GM04504 (cell line): ENCODE data around the gene COLEC11.

Experiments
- DNase-seq: peaks from one replicate; pipeline ENCODE4 v3.0.0-alpha.2; 2012; ENCODE audit warnings: low read depth

COLEC11 gene

DNA sequence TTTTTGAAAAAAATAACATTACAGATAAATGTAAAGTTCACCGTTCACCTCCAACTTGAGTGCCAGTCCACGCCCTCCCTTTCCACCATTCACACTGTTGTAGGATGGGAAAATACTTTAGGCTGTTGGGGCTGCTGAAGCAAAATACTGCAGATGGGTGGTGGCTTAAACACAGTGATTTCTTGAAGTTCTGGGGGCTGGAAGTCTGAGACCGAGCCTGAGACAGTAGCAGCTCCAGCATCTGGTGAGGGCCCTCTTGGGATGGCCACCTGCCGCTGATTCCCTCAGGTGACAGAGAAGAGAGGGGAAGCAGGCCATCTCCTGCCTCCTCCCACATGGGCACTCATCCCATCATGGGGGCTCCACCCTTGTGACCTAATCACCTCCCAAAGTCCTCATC lies 80.8 kb downstream of the COLEC11 start:
- no peak for DNase-seq

DNA sequence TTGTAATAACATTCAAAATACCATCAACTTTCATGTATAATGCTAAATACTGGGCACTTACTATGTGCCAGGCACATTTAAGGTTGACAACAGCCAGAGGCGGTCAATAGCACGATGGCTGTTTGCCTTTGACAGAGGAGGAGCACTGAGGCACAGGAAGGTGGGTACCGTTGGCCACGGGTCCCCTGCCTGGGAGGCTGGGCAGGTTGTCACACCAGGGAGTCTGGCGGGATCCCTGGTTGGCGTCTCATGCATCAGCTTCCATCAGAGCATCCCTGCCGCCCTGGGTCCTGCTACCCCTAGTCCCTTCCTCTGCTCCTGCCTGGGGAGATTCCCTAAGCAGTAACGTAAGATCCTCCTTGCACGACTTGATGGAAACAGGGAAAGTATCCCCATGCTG lies 82.5 kb downstream of the COLEC11 start:
- DNase-seq = no peak

DNA sequence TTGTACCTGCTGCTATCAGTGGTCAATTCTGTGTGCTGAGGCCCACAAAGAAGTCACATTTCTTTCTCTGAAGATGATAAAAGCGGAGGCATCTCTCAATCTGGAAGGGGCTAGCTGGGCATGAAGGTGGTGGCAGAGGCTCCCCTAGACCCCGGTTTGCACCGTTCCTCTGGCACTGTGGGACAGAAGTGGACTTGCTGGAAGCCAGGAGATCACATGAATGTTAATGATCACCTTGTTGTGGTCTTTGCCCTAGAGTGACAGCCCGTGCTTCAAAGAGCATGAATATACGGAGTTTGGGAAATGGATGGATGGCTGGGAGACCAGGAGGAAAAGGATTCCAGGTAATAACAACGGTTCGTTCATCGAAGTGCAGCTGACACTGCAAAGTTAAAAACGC lies 83.3 kb downstream of the COLEC11 start:
- no peak for DNase-seq

DNA sequence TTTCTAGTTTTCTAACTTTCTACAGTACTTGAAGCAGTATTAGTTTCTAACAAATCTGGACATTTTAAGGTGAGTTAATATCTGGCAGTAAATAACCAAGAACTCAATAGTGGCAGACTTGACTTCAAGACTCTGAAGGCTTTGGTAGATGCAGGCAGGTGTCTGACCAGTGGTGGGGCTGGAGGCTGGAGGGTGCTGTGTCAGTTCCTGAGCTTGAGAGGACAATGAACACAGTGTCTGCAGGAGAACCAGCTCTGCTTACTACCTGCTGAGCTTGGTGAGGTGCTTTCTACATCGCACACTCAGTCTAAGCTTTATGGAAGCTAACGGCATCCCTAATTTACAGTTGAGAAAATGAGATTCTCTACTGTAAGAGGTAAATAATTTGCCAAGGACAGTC lies 84.3 kb downstream of the COLEC11 start:
- DNase-seq = no peak

DNA sequence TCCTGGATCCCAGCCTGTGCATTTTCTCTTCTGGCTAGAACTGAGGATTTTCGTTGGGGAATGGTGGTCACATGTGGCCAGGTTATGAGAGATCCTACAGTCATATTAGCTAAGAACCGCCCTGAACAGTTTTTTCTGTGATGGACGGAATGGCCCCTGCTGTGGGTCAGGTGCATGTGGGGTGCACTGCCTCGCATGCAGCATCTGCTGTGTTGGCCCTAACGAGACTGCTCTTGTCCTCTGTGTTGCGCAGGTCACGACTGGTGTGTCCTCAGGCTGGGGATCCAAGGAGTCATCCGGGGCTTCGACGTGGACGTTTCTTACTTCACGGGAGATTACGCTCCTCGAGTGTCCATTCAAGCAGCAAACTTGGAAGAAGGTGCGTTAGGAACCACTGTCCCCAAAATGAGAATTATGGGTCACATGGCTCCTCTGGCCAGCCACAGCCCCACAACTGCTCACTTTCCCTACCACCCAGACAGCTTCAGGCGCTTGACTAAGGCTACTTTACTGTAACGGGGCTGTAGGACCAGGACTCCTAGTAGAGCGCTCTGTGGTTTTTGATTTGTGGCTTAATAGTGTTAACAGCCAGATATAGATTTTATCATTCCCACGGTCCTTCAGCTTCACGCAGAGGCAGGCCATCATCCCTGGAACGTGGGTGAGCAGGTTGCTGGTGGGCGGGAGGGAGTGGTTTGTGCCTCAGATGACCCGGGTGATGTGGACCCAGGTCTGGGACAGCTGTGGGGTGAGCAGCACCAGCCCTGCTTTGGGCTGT lies 84.9 kb downstream of the COLEC11 start:
- DNase-seq = no peak

GRCh38 chr2:3680548-3681345 lies 85.8 kb downstream of the COLEC11 start:
- DNase-seq = no peak

DNA sequence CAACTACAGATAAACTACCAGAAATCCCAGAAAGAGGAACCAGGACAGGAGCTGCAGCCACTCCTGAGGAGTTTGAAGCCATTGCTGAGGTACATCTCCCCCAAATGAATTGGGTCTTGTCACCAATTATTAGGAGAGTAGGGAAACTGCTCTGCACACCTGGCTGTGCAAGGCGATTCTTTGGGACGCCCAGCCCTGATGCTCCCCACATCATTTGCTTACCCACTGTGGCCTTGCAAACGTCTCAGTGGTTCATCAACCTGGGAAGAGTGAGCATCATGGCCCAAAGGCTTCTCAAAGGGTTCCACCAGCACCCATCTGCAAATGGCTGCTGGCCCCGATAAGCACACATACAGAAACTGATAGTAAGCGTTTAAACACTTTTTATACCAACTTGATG lies 86.7 kb downstream of the COLEC11 start:
- DNase-seq = no peak

- no peak for DNase-seq
These were observed 87.9 kb downstream of the COLEC11 start for GRCh38 chr2:3682811-3683210.

DNA sequence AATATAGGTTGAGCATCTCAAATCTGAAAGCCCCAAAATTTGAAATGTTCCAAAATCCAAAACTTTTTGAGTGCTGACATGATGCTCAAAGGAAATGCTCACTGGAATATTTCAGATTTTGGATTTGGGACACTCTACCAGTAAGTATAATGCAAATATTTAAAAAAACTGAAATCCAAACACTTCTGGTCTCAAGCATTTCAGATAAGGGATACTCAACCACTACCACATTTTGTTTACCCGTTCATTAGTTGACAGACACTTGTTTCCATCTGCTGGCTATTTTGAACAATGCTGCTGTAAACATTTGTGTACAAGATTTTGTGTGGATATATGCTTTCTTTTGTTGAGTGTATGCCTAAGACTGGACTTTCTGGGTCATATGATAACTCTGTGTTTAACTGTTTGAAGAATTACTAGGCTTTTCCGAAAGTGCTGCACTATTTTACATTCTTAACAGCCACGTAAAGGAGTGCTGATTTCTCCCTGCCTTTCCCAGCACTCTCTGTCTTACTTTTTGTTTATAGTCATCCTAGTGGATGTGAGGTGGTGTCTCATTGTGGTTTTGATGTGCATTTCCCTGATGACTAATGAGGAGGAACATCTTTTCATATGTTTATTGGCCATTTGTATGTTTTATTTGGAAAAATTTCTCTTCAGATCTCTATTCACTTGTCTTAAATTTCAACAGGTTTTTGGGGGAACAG lies 89.0 kb downstream of the COLEC11 start:
- no peak for DNase-seq

GRCh38 chr2:3689998-3690748 lies 95.3 kb downstream of the COLEC11 start:
- DNase-seq = no peak

DNA sequence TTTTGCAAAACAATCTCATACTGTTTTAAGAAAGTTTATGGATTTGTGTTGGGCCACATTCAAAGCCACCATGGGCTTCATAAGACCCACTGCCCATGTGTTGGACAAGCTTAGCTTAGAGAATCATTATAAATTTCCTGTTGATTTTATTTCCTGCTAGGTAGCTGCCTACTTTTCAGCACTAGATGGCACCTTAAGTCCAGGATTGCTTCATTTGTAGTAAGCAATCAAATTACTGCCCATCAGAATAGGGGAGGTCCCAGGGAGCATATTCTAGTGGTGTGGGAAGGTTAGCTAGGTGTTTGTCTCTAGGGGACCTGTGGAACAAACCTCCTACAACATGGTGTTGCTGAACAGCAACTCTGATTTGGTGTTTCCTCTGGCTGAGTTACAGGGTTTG lies 97.5 kb downstream of the COLEC11 start:
- no peak for DNase-seq
